Measurements from ENCODE around the gene CCDC148.

CCDC148 gene

DNA sequence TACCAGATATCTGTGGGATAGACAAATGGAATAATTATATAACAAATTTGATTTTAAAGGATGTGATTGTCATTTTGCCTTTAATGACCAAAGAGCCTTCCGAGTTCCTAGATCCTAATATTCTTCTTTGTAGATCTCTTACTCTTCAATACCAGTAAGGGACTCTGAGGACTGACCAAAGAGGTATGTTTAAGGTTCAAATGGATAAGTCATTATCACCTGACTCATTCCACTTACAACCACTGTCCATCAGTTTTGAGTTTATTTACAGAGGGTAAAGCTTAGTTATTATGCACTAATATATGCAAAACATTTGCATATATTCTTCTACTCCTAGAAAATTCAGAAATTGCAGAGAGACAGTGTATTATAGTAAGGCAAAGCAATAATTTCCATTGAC lies 62.7 kb downstream of the CCDC148 start (continued):
- no peak for TF ChIP-seq ZNF621 (tag by site-specific recombination; IDR thresholded peaks at IDR 0.05)
- no peak for TF ChIP-seq ZNF707 (tag by site-specific recombination; IDR thresholded peaks at IDR 0.05)

DNA sequence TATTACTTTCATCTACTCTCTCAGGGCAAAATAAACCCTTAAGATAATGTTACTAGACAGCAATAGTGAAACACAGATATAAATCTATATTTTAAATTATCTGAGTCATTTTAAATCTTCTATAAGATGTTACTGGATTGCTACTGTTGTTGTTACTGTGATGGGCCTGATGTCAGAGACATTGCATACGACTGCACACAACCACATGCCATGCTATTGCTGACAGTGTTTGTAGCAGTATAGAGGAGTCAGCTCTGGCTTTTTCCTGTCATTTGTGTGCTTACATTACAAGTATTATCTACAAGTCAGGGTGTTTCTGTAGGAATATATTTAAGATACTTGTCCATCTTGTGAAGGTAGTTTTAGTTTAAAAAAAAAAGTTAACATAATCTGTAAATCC lies 63.9 kb downstream of the CCDC148 start:
- Histone ChIP-seq H3K9me3 (ENCODE audit: control insufficient read depth, insufficient read depth, low read depth, low read length) (no peaks in the 10 kb centered on the region), H3K4me3 (ENCODE audit: low read depth, low read length) (no peak overlapping the region), H3K27ac (ENCODE audit: extremely low read depth, low read depth, low read length) (no peak overlapping the region), H3K4me1 (ENCODE audit: control insufficient read depth, insufficient read depth, low read length) (no peaks in the 10 kb centered on the region), H3K36me3 (ENCODE audit: control insufficient read depth in 2 of 2, insufficient read depth in 1 of 2, low read length in 2 of 2) (no peaks in the 10 kb centered on the region)
- CTCF ChIA-PET = no interaction called here
- POLR2A ChIA-PET = no interaction called here
- TF ChIP-seq ZBTB1 (tag by site-specific recombination; IDR thresholded peaks at IDR 0.05) (no peak), ZNF23 (tag by site-specific recombination; IDR thresholded peaks at IDR 0.05; ENCODE audit: borderline replicate concordance) (no peak)

DNA sequence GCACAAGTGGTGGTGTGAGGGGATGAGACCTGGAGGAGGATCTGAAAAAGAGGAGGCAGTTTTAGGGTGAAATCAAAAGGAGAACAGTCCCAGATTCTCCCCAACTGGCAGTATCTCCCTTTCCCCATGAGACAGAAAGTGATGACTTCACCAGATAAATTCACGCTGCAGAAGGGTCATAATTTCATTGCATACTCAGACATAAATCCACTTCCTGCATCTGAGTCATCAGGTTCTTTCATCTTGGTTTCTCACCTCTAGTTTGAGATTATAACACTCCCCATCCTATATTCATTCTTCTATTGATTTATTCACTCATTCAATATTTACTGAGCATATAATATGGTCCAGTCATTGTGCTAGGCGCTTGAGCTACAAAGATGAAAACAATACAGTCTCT lies 64.7 kb downstream of the CCDC148 start:
- Histone ChIP-seq H3K4me3 (ENCODE audit: low read depth, low read length) (no peak overlapping the region), H3K27ac (ENCODE audit: extremely low read depth, low read depth, low read length) (no peak overlapping the region), H3K9me3 (ENCODE audit: control insufficient read depth, insufficient read depth, low read depth, low read length) (no peaks in the 10 kb centered on the region), H3K4me1 (ENCODE audit: control insufficient read depth, insufficient read depth, low read length) (no peaks in the 10 kb centered on the region), H3K36me3 (ENCODE audit: control insufficient read depth in 2 of 2, insufficient read depth in 1 of 2, low read length in 2 of 2) (no peaks in the 10 kb centered on the region)
- ChIA-PET CTCF (no interaction called here), POLR2A (no interaction called here)
- TF ChIP-seq ZBTB21 (tag by site-specific recombination; IDR thresholded peaks at IDR 0.05) (peak; percentile 24; the same call in 1 of the 2 replicates), YY2 (tag by site-specific recombination; IDR thresholded peaks at IDR 0.05) (no peak), PRDM1 (tag by site-specific recombination; IDR thresholded peaks at IDR 0.05) (peak; percentile 48; the same call in 1 of the 2 replicates), ZNF629 (tag by site-specific recombination; IDR thresholded peaks at IDR 0.05) (0 out of 2 replicates have a peak, but pooled peaks have one; percentile 17), ZNF169 (tag by site-specific recombination; IDR thresholded peaks at IDR 0.05) (no peak), GLIS1 (tag by site-specific recombination; IDR thresholded peaks at IDR 0.05) (no peak)
- TF ChIP-seq, protein P1, sequence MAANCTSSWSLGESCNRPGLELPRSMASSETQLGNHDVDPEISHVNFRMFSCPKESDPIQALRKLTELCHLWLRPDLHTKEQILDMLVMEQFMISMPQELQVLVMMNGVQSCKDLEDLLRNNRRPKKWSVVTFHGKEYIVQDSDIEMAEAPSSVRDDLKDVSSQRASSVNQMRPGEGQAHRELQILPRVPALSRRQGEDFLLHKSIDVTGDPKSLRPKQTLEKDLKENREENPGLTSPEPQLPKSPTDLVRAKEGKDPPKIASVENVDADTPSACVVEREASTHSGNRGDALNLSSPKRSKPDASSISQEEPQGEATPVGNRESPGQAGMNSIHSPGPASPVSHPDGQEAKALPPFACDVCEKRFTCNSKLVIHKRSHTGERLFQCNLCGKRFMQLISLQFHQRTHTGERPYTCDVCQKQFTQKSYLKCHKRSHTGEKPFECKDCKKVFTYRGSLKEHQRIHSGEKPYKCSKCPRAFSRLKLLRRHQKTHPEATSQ (tag by site-specific recombination; IDR thresholded peaks at IDR 0.05) = no peak

GRCh38 chr2:158391361-158391760 lies 65.2 kb downstream of the CCDC148 start:
- Histone ChIP-seq H3K9me3 (ENCODE audit: control insufficient read depth, insufficient read depth, low read depth, low read length) (no peaks in the 10 kb centered on the region), H3K36me3 (ENCODE audit: control insufficient read depth in 2 of 2, insufficient read depth in 1 of 2, low read length in 2 of 2) (no peaks in the 10 kb centered on the region), H3K4me3 (ENCODE audit: low read depth, low read length) (no peak overlapping the region), H3K4me1 (ENCODE audit: control insufficient read depth, insufficient read depth, low read length) (no peaks in the 10 kb centered on the region), H3K27ac (ENCODE audit: extremely low read depth, low read depth, low read length) (no peak overlapping the region)
- ChIA-PET CTCF (interaction anchor here (0.5 kb wide), 1 partner anchor 84 kb away, joined by 5 read pairs; no protein-coding TSS in a partner anchor), POLR2A (no interaction called here)
- no peak for TF ChIP-seq ZNF391 (tag by site-specific recombination; IDR thresholded peaks at IDR 0.05; ENCODE audit: borderline replicate concordance, low read depth)
- TF ChIP-seq ZNF544 (tag by site-specific recombination; IDR thresholded peaks at IDR 0.05) = no peak
- no peak for TF ChIP-seq ZBTB20 (tag by site-specific recombination; IDR thresholded peaks at IDR 0.05)
- TF ChIP-seq ZNF416 (tag by site-specific recombination; IDR thresholded peaks at IDR 0.05) = no peak
- TF ChIP-seq ZNF548 (tag by site-specific recombination; IDR thresholded peaks at IDR 0.05) = no peak

GRCh38 chr2:158388159-158388558 lies 68.4 kb downstream of the CCDC148 start:
- CTCF ChIA-PET = no interaction called here
- H3K27ac ChIP-seq (ENCODE audit: extremely low read depth, low read depth, low read length) = no peak overlapping the region
- TF ChIP-seq ZNF140 (tag by site-specific recombination; IDR thresholded peaks at IDR 0.05) (no peak), ZNF280C (tag by site-specific recombination; IDR thresholded peaks at IDR 0.05) (no peak), ZNF366 (tag by site-specific recombination; conservative IDR thresholded peaks at IDR 0.05) (no peak), ZNF37A (tag by site-specific recombination; IDR thresholded peaks at IDR 0.05) (no peak), GLI2 (tag by site-specific recombination; IDR thresholded peaks at IDR 0.05; ENCODE audit: borderline replicate concordance, low read depth) (no peak), MEIS1 (CRISPR knock-in tag; IDR thresholded peaks at IDR 0.05; ENCODE audit: borderline replicate concordance) (no peak), ZNF548 (tag by site-specific recombination; IDR thresholded peaks at IDR 0.05) (no peak), EGR2 (tag by site-specific recombination; IDR thresholded peaks at IDR 0.05; ENCODE audit: low read depth) (no peak), ZNF174 (tag by site-specific recombination; IDR thresholded peaks at IDR 0.05) (no peak), ZNF747 (tag by site-specific recombination; IDR thresholded peaks at IDR 0.05) (no peak), ZNF354C (tag by site-specific recombination; IDR thresholded peaks at IDR 0.05; ENCODE audit: borderline replicate concordance, low read depth) (no peak), ZFHX2 (tag by site-specific recombination; conservative IDR thresholded peaks at IDR 0.05) (no peak)

More at GRCh38 chr2:158388159-158388558, 68.4 kb downstream of the CCDC148 start:
- H3K4me3 ChIP-seq (ENCODE audit: low read depth, low read length) = no peak overlapping the region
- no peaks in the 10 kb centered on the region for H3K36me3 ChIP-seq (ENCODE audit: control insufficient read depth in 2 of 2, insufficient read depth in 1 of 2, low read length in 2 of 2)
- POLR2A ChIA-PET = no interaction called here
- no peaks in the 10 kb centered on the region for H3K4me1 ChIP-seq (ENCODE audit: control insufficient read depth, insufficient read depth, low read length)
- no peaks in the 10 kb centered on the region for H3K9me3 ChIP-seq (ENCODE audit: control insufficient read depth, insufficient read depth, low read depth, low read length)
